ENCODE data around the gene INPP5J. TPM values are rescaled to one million over a fixed set of nuclear protein-coding genes. Genes with fewer than 3 reads are reported as not detected.

The INPP5J gene
- total RNA-seq, 4 donors from 2014 or later, result 0.22 to 2.4 (median 0.84) TPM

DNA sequence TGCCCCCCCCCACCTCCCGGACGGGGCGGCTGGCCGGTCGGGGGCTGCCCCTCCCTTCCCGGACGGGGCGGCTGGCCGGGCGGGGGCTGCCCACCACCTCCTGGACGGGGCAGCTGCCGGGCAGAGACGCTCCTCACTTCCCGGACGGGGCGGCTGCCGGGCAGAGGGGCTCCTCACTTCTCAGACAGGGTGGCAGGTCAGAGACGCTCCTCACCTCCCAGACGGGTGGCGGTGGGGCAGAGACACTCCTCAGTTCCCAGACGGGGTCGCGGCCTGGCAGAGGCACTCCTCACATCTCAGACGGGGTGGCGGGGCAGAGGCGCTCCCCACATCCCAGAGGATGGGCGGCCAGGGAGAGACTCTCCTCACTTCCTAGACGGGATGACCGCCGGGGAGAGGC is 61.2 kb downstream of the INPP5J start:
- H3K4me1 ChIP-seq, result peaks cover 8 to 15% (median 13%) of the 10 kb centered on the region in 3 donors
- intact Hi-C loops (cut with DNase I), result no loop called here
- no CpG with 5 or more reads among the region's 30 CpGs for WGBS, 2 donors
- no peak for DNase-seq
- no peaks in the 10 kb centered on the region for H3K9me3 ChIP-seq
- H3K27ac ChIP-seq, result no peak overlapping the region
- TF ChIP-seq, protein P1, sequence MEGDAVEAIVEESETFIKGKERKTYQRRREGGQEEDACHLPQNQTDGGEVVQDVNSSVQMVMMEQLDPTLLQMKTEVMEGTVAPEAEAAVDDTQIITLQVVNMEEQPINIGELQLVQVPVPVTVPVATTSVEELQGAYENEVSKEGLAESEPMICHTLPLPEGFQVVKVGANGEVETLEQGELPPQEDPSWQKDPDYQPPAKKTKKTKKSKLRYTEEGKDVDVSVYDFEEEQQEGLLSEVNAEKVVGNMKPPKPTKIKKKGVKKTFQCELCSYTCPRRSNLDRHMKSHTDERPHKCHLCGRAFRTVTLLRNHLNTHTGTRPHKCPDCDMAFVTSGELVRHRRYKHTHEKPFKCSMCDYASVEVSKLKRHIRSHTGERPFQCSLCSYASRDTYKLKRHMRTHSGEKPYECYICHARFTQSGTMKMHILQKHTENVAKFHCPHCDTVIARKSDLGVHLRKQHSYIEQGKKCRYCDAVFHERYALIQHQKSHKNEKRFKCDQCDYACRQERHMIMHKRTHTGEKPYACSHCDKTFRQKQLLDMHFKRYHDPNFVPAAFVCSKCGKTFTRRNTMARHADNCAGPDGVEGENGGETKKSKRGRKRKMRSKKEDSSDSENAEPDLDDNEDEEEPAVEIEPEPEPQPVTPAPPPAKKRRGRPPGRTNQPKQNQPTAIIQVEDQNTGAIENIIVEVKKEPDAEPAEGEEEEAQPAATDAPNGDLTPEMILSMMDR (IDR thresholded peaks at IDR 0.05), result no peak
- TF ChIP-seq POLR2A (IDR thresholded peaks at IDR 0.05), result no peak
- no peak overlapping the region for H3K4me3 ChIP-seq
- H3K27me3 ChIP-seq, result no peaks in the 10 kb centered on the region
- peaks cover 0 to 52% (median 10%) of the 10 kb centered on the region in 3 donors for H3K36me3 ChIP-seq

Small RNA genes within 50 kb of the gene (small RNA-seq; reads per million reads assigned to genes)
- gene MIR3928, result 0.27 to 1.8 (median 0.45) reads per million in 4 donors

Other genes with a start within 250 kb of the INPP5J start
- gene MORC2, start 154.2 kb upstream of the INPP5J start, total RNA-seq, result 10 to 100 TPM in 3 of 4 donors, 1 to 10 TPM in 1; 9.5 to 24.0 (median 13.1) TPM
- gene TUG1, start 153.7 kb upstream of the INPP5J start, total RNA-seq, result 10 to 100 TPM; 27.9 to 63.1 (median 41.5) TPM
- gene SMTN, start 41.6 kb upstream of the INPP5J start, total RNA-seq, result 100 to 1,000 TPM in 1 of 4 donors, 10 to 100 TPM in 3; 28.2 to 158 (median 45.8) TPM
- 100 to 1,000 TPM in 2 of 4 donors, 10 to 100 TPM in 2; 13.3 to 291 (median 67.6) TPM for gene SELENOM, start 15.4 kb upstream of the INPP5J start, total RNA-seq
- 10 to 100 TPM in 1 of 4 donors, 1 to 10 TPM in 3; 5.0 to 27.0 (median 7.8) TPM for gene PLA2G3, start 17.5 kb downstream of the INPP5J start, total RNA-seq
- 10 to 100 TPM; 20.1 to 34.0 (median 27.5) TPM for gene RNF185, start 37.2 kb downstream of the INPP5J start, total RNA-seq
- 100 to 1,000 TPM in 2 of 4 donors, 10 to 100 TPM in 2; 61.8 to 134 (median 109) TPM for gene LIMK2, start 89.3 kb downstream of the INPP5J start, total RNA-seq
- gene PIK3IP1, start 169.5 kb downstream of the INPP5J start, total RNA-seq, result 10 to 100 TPM in 3 of 4 donors, 1 to 10 TPM in 1; 7.0 to 53.0 (median 19.2) TPM
- gene PATZ1, start 223.4 kb downstream of the INPP5J start, total RNA-seq, result 10 to 100 TPM in 2 of 4 donors, 1 to 10 TPM in 2; 2.2 to 13.0 (median 7.2) TPM

All from esophagus squamous epithelium (tissue), 5 donors.